HG02852 (cell line): ENCODE results near the gene THOC1.

Source experiments
- ATAC-seq: cut with Tn5 transposase; IDR thresholded peaks from one replicate; pipeline ENCODE4 v1.9.1; 2021; ENCODE audit warnings: mild to moderate bottlenecking, moderate library complexity; ENCODE audit not compliant: unreplicated experiment

Gene THOC1

GRCh38 chr18:275486-275885, 7.6 kb upstream of the THOC1 start:
- no peak for ATAC-seq

GRCh38 chr18:274313-274712, 6.5 kb upstream of the THOC1 start:
- ATAC-seq, result no peak

- ATAC-seq, result no peak
These were observed 5.7 kb upstream of the THOC1 start for GRCh38 chr18:273525-273924.

GRCh38 chr18:272650-273049, 4.8 kb upstream of the THOC1 start:
- no peak for ATAC-seq

GRCh38 chr18:269480-270095, 1.7 kb upstream of the THOC1 start:
- ATAC-seq, result no peak

- no peak for ATAC-seq
These were observed 513 bp downstream of the THOC1 start for GRCh38 chr18:267380-267687.

- no peak for ATAC-seq
These were observed 6.3 kb downstream of the THOC1 start for GRCh38 chr18:261398-262073.

GRCh38 chr18:260547-260946, 7.3 kb downstream of the THOC1 start:
- no peak for ATAC-seq

GRCh38 chr18:255171-255570, 12.7 kb downstream of the THOC1 start:
- ATAC-seq, result no peak

- no peak for ATAC-seq
These were observed 14.7 kb downstream of the THOC1 start for GRCh38 chr18:253121-253520.

GRCh38 chr18:251572-251971, 16.3 kb downstream of the THOC1 start:
- ATAC-seq, result no peak

- ATAC-seq, result no peak
These were observed 17.2 kb downstream of the THOC1 start for GRCh38 chr18:250685-251084.

GRCh38 chr18:248053-248452, 19.8 kb downstream of the THOC1 start:
- no peak for ATAC-seq

GRCh38 chr18:245282-245847, 22.5 kb downstream of the THOC1 start:
- ATAC-seq, result no peak

GRCh38 chr18:240175-240574, 27.7 kb downstream of the THOC1 start:
- no peak for ATAC-seq

GRCh38 chr18:231563-231962, 36.3 kb downstream of the THOC1 start:
- no peak for ATAC-seq

GRCh38 chr18:228586-228985, 39.3 kb downstream of the THOC1 start:
- no peak for ATAC-seq

- no peak for ATAC-seq
These were observed 39.9 kb downstream of the THOC1 start for GRCh38 chr18:227902-228301.

GRCh38 chr18:227374-227773, 40.5 kb downstream of the THOC1 start:
- no peak for ATAC-seq

- ATAC-seq, result no peak
These were observed 42.1 kb downstream of the THOC1 start for GRCh38 chr18:225745-226144.

- ATAC-seq, result no peak
These were observed 47.1 kb downstream of the THOC1 start for GRCh38 chr18:220708-221107.

- ATAC-seq, result no peak
These were observed 50.1 kb downstream of the THOC1 start for GRCh38 chr18:217532-218336.
